Nephron progenitor cell (in vitro differentiated cells): Measurements from ENCODE around the gene ZMIZ1.

Experiments used
- DNase-seq: peaks from one replicate; pipeline ENCODE4 v3.0.0; 2021
- H3K27ac Mint-ChIP-seq: 2 replicates; pipeline ENCODE4 v1.8.0; 2021; ENCODE audit warnings: mild to moderate bottlenecking, moderate library complexity, mixed read lengths
- H3K27me3 Mint-ChIP-seq: 2 replicates; pipeline ENCODE4 v1.8.0; 2021; ENCODE audit warnings: mild to moderate bottlenecking, low read depth, mixed read lengths; ENCODE audit not compliant: poor library complexity
- H3K36me3 Mint-ChIP-seq: 2 replicates; pipeline ENCODE4 v1.8.0; 2021; ENCODE audit warnings: low read depth, mixed read lengths
- H3K4me1 Mint-ChIP-seq: 2 replicates; pipeline ENCODE4 v1.8.0; 2021; ENCODE audit warnings: mixed read lengths
- H3K4me3 Mint-ChIP-seq: 2 replicates; pipeline ENCODE4 v1.8.0; 2021; ENCODE audit warnings: mild to moderate bottlenecking, moderate library complexity, mixed read lengths
- H3K9me3 Mint-ChIP-seq: 2 replicates; pipeline ENCODE4 v1.8.0; 2021; ENCODE audit warnings: mild to moderate bottlenecking, moderate library complexity, mixed read lengths
- TF ChIP-seq, protein P1 (sequence below): fragments of 200-600 bp; sonication (generic); IDR thresholded peaks from 2 replicates; pipeline ENCODE4 v1.5.0; 2021; ENCODE audit warnings: antibody characterized with exemption

Gene ZMIZ1

DNA sequence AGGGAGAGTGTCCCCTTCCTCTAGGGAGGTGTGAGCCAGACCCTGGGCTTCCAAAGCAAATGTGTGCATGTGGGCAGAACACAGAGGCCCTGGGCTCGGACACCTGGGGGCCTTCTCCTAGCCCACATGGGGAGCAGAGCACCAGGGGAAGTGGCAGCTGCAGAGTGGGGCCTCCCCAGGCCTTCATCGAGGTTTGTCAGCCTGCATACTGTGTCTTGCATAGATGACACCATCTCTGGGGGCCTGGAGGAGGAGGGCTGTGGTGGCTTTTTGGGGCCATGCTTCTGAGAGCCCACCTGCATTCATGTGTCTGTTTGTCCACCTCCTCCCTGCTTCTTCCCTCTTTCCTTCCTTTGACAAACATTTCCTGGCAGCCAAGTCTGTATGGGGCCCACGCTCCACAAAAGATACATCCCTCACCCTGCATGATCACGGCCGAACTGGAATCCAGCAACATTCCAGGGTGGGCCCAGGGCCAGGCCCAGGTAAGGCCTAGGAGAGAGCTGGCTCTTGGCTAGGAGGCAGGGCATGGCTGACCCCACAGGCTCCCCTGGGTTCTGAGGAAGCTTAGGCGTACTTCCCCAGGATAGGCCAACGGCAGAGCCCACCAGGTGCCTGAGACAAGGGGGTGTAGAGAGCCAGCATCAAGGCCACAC, 79.2 kb downstream of the ZMIZ1 start:
- TF ChIP-seq, protein P1, sequence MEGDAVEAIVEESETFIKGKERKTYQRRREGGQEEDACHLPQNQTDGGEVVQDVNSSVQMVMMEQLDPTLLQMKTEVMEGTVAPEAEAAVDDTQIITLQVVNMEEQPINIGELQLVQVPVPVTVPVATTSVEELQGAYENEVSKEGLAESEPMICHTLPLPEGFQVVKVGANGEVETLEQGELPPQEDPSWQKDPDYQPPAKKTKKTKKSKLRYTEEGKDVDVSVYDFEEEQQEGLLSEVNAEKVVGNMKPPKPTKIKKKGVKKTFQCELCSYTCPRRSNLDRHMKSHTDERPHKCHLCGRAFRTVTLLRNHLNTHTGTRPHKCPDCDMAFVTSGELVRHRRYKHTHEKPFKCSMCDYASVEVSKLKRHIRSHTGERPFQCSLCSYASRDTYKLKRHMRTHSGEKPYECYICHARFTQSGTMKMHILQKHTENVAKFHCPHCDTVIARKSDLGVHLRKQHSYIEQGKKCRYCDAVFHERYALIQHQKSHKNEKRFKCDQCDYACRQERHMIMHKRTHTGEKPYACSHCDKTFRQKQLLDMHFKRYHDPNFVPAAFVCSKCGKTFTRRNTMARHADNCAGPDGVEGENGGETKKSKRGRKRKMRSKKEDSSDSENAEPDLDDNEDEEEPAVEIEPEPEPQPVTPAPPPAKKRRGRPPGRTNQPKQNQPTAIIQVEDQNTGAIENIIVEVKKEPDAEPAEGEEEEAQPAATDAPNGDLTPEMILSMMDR = no peak
- peak overlapping the region; percentile 52 for H3K27ac Mint-ChIP-seq
- peaks cover 8% of the 10 kb centered on the region for H3K27me3 Mint-ChIP-seq
- no peaks in the 10 kb centered on the region for H3K9me3 Mint-ChIP-seq
- H3K36me3 Mint-ChIP-seq = peaks cover 11% of the 10 kb centered on the region
- H3K4me1 Mint-ChIP-seq = peaks cover 91% of the 10 kb centered on the region
- H3K4me3 Mint-ChIP-seq = no peak overlapping the region
- DNase-seq = no peak

DNA sequence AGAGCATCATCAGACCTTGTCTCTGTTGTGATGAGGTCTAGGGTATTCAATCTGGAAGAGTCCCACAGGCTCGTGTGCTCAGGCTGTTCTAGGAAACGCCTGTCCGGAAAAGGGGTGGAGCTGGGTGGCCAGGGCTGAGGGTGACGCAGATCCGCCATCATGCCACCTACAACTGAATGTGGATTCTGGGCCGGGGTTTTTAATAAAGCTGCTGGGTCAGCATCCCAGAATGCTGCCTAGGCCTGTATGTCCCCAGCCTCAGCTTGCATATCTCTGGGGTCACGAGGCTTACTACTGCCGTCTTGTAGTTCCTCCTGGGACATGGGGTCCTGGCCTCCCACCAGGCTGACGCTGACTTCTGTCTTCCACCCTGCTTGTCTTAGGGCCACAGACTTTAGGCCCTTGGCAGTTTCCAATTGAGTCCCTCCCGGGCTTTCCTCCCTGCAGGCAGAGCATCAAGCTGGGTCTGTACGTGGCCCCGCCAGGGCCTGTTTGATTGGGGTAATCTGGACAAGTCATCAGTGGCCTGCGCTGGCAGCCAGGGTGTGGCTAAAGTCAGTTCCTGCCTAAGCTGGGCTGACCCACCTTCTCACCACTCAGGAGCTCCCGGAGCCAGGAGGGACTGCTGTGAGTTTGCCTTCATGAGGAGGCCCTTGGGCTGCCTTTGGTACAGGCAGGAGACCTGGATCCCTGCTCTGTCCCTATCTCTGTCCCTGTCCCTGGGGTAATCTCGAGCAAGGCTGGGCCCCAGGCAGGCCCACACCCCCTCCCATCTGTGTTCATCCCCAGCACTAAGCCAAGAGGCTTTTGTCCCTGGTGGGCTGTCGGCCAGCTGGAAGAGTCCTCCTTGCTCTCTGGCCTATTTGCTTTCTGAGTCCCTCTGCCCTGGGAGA, 79.9 kb downstream of the ZMIZ1 start:
- no peak for DNase-seq
- peaks cover 11% of the 10 kb centered on the region for H3K36me3 Mint-ChIP-seq

DNA sequence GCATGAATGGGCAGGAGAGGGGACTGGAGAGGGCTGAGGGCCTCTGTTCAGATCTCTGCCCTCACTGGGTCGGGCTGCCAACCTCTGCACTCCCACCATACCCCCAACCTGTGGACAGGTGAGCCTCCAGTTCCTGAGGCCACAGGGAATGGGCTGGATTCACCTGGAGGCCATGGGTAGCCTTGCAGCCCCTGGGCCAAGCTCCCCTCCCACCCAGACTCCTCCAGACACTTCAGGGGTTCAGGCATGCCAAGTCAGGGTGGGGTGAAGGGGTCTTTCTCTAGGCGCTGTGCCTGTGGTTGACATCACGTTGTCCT, 80.5 kb downstream of the ZMIZ1 start:
- TF ChIP-seq, protein P1 = no peak
- Mint-ChIP-seq H3K4me3 (no peak overlapping the region), H3K36me3 (peaks cover 10% of the 10 kb centered on the region), H3K27ac (peak overlapping the region; percentile 74), H3K4me1 (peaks cover 78% of the 10 kb centered on the region), H3K27me3 (peaks cover 4% of the 10 kb centered on the region), H3K9me3 (no peaks in the 10 kb centered on the region)
- no peak for DNase-seq

More for the DNA sequence above, 79.9 kb downstream of the ZMIZ1 start:
- Mint-ChIP-seq H3K27ac (peak overlapping the region; percentile 83), H3K4me1 (peaks cover 84% of the 10 kb centered on the region), H3K9me3 (no peaks in the 10 kb centered on the region), H3K27me3 (peaks cover 5% of the 10 kb centered on the region), H3K4me3 (no peak overlapping the region)
- TF ChIP-seq, protein P1 = no peak

DNA sequence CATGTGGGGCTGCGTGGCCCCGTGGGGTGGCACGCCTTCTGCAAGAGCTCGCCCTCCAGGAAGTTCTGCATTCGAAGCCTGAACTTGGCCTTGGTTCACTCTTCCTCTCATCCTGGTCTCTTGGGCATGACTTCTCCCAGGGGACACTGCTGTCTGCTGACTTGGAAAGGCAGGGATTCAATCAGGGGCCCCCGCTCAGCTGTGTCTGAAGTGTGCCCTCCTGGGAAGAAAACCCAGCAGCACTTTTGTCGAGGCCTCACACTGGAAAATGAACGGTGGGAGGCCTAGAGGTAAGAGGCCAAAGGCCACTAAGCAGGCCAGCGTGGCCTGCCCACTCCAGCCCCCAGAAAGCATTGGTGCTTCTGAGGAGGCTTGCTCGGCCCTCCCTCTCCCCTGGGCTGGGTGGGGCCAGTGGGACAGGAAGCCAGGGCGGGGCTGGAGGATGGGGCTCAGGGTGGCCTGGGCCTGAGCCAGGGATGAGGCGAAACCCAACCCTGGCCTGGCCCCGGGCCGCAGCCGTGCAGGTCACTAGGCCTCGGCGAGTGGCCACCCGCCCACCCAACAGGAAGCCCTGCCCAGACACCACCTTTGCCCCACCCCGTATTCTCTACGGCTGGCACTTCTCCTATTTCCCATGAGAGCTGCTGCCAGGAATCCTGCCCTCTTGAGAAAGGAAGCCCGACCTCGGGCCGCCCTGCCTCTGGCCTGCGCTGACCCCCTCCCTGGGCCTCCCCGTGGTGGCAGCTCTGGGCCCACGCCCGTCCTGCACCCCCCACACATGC, 81.1 kb downstream of the ZMIZ1 start:
- Mint-ChIP-seq H3K4me3 (no peak overlapping the region), H3K4me1 (peaks cover 76% of the 10 kb centered on the region), H3K36me3 (peaks cover 4% of the 10 kb centered on the region), H3K27me3 (peaks cover 4% of the 10 kb centered on the region), H3K27ac (peak overlapping the region; percentile 74), H3K9me3 (no peaks in the 10 kb centered on the region)
- TF ChIP-seq, protein P1 = no peak
- peak; percentile 54 for DNase-seq

DNA sequence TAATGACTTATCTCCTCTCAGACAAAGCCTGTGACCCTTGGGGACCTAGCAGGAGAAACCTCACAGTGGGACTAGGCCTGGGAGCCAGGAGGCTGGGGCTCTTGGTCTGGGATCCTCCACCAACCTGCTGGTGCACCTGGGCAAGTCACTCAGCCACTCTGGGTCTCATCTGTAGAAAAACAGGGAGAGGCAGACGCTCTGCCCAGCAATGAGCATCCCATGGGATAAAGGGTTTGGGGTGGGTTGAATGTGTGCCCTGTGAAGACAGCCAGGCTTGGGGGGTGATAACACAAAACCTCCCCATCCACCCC, 81.6 kb downstream of the ZMIZ1 start:
- DNase-seq = no peak

More for the DNA sequence above, 81.6 kb downstream of the ZMIZ1 start:
- TF ChIP-seq, protein P1 = no peak
- peak overlapping the region; percentile 68 for H3K27ac Mint-ChIP-seq
- H3K9me3 Mint-ChIP-seq = no peaks in the 10 kb centered on the region
- H3K4me3 Mint-ChIP-seq = no peak overlapping the region
- H3K4me1 Mint-ChIP-seq = peaks cover 76% of the 10 kb centered on the region
- peaks cover 4% of the 10 kb centered on the region for H3K27me3 Mint-ChIP-seq
- H3K36me3 Mint-ChIP-seq = no peaks in the 10 kb centered on the region
